ENCODE data around the gene DTNB. TPM values are rescaled to one million over a fixed set of nuclear protein-coding genes. Genes with fewer than 3 reads are reported as not detected.

The DTNB gene
- total and polyA plus RNA-seq, 2 of the 4 experiments (the other 2 are of a cell fraction), result 3.8 to 5.3 TPM

- POLR2A ChIA-PET (ENCODE audit: unreplicated experiment), result no interaction called here
- intact Hi-C loops (cut with micrococcal nuclease), result no loop called here
- H2BK5ac ChIP-seq (ENCODE audit: low read depth, low read length, poor library complexity, severe bottlenecking), result no peak overlapping the region
- H3K9ac ChIP-seq (ENCODE audit: low read depth, low read length), result no peak overlapping the region
- BruUV-seq (replicated peaks), result no TSS peak
- H3K14ac ChIP-seq (replicated peaks; ENCODE audit: low read depth, low read length), result no peak overlapping the region
- no peak overlapping the region for H4K8ac ChIP-seq (ENCODE audit: low read depth in 2 of 2, low read length in 2 of 2)
- TF ChIP-seq, protein P1, sequence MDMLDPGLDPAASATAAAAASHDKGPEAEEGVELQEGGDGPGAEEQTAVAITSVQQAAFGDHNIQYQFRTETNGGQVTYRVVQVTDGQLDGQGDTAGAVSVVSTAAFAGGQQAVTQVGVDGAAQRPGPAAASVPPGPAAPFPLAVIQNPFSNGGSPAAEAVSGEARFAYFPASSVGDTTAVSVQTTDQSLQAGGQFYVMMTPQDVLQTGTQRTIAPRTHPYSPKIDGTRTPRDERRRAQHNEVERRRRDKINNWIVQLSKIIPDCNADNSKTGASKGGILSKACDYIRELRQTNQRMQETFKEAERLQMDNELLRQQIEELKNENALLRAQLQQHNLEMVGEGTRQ (IDR thresholded peaks at IDR 0.05; ENCODE audit: low read depth, low read length), result no peak
- TF ChIP-seq FOS (IDR thresholded peaks at IDR 0.05; ENCODE audit: low read depth, low read length), result no peak
- TF ChIP-seq POLR2A (IDR thresholded peaks at IDR 0.05; ENCODE audit: low read depth, low read length), result no peak
- TF ChIP-seq MAFK (IDR thresholded peaks at IDR 0.05; ENCODE audit: low read depth, low read length), result no peak
- no peak for TF ChIP-seq MAZ (IDR thresholded peaks at IDR 0.05; ENCODE audit: borderline replicate concordance, low read depth, low read length)
- no peak for TF ChIP-seq SMC3 (IDR thresholded peaks at IDR 0.05; ENCODE audit: low read depth, low read length)
- no peak for TF ChIP-seq RCOR1 (IDR thresholded peaks at IDR 0.05; ENCODE audit: insufficient replicate concordance, low read length)
- no peak for TF ChIP-seq RAD21 (IDR thresholded peaks at IDR 0.05; ENCODE audit: low read length)
- no peak for TF ChIP-seq CTCF (conservative IDR thresholded peaks at IDR 0.05; ENCODE audit: low read depth, low read length)
- no peak for TF ChIP-seq MXI1 (IDR thresholded peaks at IDR 0.05; ENCODE audit: borderline replicate concordance, low read depth, low read length)
- TF ChIP-seq CEBPB (IDR thresholded peaks at IDR 0.05; ENCODE audit: low read depth, low read length), result no peak
- TF ChIP-seq NFE2L2 (IDR thresholded peaks at IDR 0.05; ENCODE audit: low read depth, low read length), result no peak
- TF ChIP-seq BHLHE40 (IDR thresholded peaks at IDR 0.05; ENCODE audit: low read depth, low read length), result no peak
- no peak for TF ChIP-seq CHD1 (IDR thresholded peaks at IDR 0.05; ENCODE audit: low read depth, low read length)
- TF ChIP-seq RFX5 (IDR thresholded peaks at IDR 0.05; ENCODE audit: low read depth, low read length), result no peak
- TF ChIP-seq ELK1 (IDR thresholded peaks at IDR 0.05; ENCODE audit: borderline replicate concordance, low read depth, low read length), result no peak
- dilution Hi-C loops (cut with HindIII; ENCODE audit: low sequenced_read_pairs, unreplicated experiment), result no loop called here
- no peak overlapping the region for H4K5ac ChIP-seq (ENCODE audit: low read depth, low read length)
- DNase-seq, result no peak
- no peak overlapping the region for H2AK9ac ChIP-seq (replicated peaks; ENCODE audit: low read depth, low read length, poor library complexity)
- no peak overlapping the region for H3K18ac ChIP-seq (ENCODE audit: low read depth, low read length)
- no peaks in the 10 kb centered on the region for H3K9me3 ChIP-seq (ENCODE audit: control insufficient read depth, insufficient read depth, low read length)
- H2AFZ ChIP-seq (replicated peaks; ENCODE audit: low read length, poor library complexity), result no peak overlapping the region
- no peak overlapping the region for H3K4ac ChIP-seq (ENCODE audit: low read depth, low read length)
- WGBS, 2 experiments (ENCODE audit: extremely low coverage in 2 of 2, insufficient read length in 1 of 2), result 100% methylated on average over 1 of the region's 8 CpGs; no CpG with 5 or more reads in 1 of the 2 experiments
- H4K20me1 ChIP-seq (ENCODE audit: insufficient read depth, low read length), result no peaks in the 10 kb centered on the region
- H3K9me1 ChIP-seq (ENCODE audit: insufficient read depth, low read length), result 0 out of 2 replicates have a peak, but pooled peaks cover 5% of the 10 kb centered on the region
- H3K27ac ChIP-seq (ENCODE audit: insufficient read depth, low read length), result no peak overlapping the region
- in situ Hi-C loops (cut with MboI; ENCODE audit: low sequenced_read_pairs), result no loop called here
- no peaks in the 10 kb centered on the region for H3K36me3 ChIP-seq (ENCODE audit: control insufficient read depth, insufficient read depth, low read length)
- no peaks in the 10 kb centered on the region for H3K79me1 ChIP-seq (ENCODE audit: low read depth in 1 of 2, low read length in 2 of 2)
- H3K4me1 ChIP-seq (ENCODE audit: control insufficient read depth, insufficient read depth, low read length), result peaks cover 2% of the 10 kb centered on the region; the same call in 1 of the 2 replicates
- H3K23ac ChIP-seq (ENCODE audit: low read depth, low read length), result no peak overlapping the region; the same call in 1 of the 2 replicates
- no peak overlapping the region for H3K56ac ChIP-seq (ENCODE audit: extremely low read depth, insufficient read depth, low read length)
- CTCF ChIA-PET, result no interaction called here
- no peak overlapping the region for H3K4me2 ChIP-seq (ENCODE audit: low read depth, low read length)
- H3K4me3 ChIP-seq (ENCODE audit: insufficient read depth, low read depth, low read length), result no peak overlapping the region
- no peak overlapping the region for H4K91ac ChIP-seq (ENCODE audit: insufficient read depth, low read depth, low read length)
- H2BK120ac ChIP-seq (ENCODE audit: low read depth, low read length), result no peak overlapping the region
- no peak overlapping the region for H2BK20ac ChIP-seq (ENCODE audit: low read depth, low read length)
- H2BK15ac ChIP-seq (ENCODE audit: low read depth, low read length), result no peak overlapping the region
- no peak overlapping the region for H2AK5ac ChIP-seq (ENCODE audit: low read depth, low read length)
- ATAC-seq (ENCODE audit: low read depth), result no peak
- H3K27me3 ChIP-seq (ENCODE audit: control insufficient read depth, insufficient read depth, low read length), result no peaks in the 10 kb centered on the region
Measured at GRCh38 chr2:25401307-25402026, 271.9 kb downstream of the DTNB start.
